ENCODE results near the gene MAML3. TPM values are rescaled to one million over a fixed set of nuclear protein-coding genes. Genes with fewer than 3 reads are reported as not detected.

Gene MAML3
- total RNA-seq, 1 experiment from 2014 or later, result 14.8 TPM

DNA sequence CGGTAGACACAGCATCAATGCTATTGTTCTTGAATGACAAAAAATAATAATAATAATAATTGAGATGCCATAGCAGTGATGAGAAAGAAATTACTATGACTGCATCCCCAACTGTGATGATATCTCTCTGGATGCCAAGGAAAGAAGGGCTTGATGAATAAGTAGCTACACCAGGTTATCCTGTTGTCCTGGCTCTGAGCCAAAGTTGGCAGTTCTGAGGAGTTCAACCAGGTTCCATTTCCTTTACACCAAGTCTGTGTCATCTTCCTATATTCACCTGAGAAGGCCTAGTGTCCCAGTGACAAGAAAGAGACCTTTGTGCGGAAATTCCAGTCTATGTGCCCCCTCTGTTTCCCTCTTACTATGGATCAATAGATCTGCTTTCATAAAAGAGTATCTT is 3.4 kb upstream of the MAML3 start:
- no peak for DNase-seq (ENCODE audit: extremely low read depth, low read depth)

GRCh38 chr4:140156529-140157171 is 2.7 kb upstream of the MAML3 start:
- no peak for DNase-seq (ENCODE audit: extremely low read depth, low read depth)

DNA sequence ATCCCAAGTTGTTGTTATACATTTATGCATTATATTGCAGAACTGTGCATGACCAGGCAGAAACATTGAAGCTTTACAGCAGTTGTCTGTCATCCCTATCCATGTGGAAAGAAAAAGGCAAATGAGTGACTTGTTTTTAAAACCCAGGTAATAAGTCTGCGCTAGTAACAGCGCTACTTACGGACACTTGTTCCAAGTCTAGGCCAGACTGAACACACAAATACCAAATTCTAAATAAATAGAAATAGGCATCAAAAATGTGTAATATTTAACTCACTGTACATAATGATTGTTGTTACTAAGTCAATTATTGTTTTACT is 548 bp upstream of the MAML3 start:
- no peak for DNase-seq (ENCODE audit: extremely low read depth, low read depth)

DNA sequence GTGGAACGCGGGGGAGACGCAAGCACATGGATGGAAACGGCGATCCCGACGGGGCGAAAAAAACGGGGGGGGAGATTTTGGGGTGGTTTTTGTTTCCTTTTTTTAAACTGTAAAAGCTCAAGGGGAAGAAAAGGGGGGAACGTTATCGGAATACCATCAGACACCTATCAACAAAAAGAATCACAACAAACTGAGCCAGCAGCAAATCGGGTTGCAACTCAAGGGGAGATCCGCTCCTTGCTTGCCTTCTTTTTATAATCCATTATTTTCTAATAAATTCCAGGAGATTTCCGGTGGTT is 616 bp downstream of the MAML3 start:
- DNase-seq (ENCODE audit: extremely low read depth, low read depth), result no peak

DNA sequence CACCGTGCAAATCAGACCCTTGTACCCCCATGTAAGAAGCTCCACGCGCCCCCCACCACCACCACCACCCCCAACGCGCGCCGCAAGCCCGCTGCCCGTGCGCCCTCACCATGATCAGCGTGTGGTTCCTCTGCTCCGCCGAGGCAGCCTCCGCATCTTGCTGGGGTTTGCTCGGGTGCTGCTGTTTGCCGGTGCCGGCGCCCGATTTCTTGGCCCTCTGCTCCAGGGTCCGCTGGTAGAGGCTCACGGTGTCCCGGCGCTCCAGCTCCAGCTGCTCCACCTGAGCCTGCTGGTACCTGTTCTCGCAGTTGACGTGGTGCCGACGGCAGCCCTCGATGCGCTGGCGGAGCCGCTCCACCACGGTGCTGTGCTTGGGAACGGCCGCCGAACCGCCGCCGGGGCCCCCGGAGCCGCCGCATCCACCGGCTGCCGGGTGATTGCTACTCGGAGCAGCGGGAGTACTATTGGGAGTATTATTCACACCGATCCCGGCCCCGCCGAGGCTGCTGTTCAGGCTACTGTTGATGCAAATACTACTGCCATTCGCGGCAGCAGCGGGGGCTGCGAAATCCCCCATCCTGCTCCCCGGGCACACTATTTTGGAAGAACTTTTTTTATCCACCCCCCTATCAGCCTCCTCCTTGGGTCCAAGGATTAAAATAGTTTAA is 1.1 kb downstream of the MAML3 start:
- no peak for DNase-seq (ENCODE audit: extremely low read depth, low read depth)

DNA sequence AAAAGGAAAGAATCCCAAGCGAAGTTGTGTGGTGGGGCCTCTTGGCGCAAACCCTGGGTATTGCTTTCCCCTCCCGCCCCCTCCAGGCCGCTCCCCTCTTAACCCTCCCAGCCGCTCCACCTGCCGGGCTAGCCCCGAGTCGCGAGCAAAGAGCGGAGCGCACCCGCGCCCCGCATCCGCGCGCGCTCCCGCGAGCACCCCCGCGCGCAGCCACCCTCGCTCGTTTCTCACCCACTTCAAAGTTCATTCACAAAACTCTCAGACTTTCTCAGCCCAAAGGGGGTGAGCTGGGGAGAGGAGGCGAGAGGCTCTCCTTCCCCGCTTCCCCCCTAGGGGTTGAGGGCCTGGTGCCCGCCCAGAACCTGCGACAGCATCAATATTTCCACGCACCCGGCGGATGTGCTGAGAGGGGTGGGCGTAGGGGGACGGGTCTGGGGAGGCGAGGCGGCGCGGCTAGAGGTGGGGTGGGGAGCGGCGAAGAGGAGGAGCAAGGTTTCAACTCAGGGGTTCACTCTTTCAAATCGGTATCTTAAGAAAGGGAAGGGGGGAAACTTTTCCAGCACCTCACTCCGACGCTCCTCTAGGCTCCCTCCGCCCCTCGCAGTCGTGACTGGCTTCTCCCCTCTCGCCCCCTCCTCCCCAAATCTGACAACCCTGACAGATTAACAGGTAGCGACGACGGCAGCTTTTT is 1.8 kb downstream of the MAML3 start:
- peak; percentile 66 for DNase-seq (ENCODE audit: extremely low read depth, low read depth)

DNA sequence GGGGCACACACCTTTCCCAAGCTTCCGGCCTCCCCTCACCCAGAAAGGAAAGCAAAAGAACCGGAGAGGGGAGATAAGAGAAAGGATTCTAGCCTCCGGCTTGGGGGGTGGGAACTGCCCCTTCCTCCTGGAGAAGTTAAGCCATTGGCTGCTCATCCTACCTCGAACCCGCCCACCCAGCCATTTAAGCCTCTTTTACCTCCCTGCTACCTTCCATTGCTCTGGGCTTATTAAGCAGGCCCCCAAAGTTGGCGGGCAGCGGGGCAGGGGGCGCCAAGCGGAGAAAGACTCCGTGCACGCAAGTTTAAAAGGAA is 2.3 kb downstream of the MAML3 start:
- peak; percentile 85 for DNase-seq (ENCODE audit: extremely low read depth, low read depth)

- peak; percentile 88 for DNase-seq (ENCODE audit: extremely low read depth, low read depth)
Measured at GRCh38 chr4:140150886-140151698, 2.9 kb downstream of the MAML3 start.

DNA sequence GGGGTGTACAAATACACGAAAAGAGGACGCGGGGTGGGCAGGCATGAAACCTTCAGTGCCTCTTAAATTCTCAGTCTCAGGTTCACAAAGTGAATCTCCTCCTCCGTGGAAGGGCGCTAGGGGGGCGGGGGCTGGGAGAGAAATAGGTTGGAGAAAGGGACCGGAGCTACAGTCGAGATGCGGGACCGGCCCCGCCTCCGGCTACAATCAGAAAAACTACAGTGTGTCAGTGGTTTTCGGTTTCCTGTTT is 3.4 kb downstream of the MAML3 start:
- no peak for DNase-seq (ENCODE audit: extremely low read depth, low read depth)

- DNase-seq (ENCODE audit: extremely low read depth, low read depth), result no peak
Measured at GRCh38 chr4:140149846-140150635, 3.9 kb downstream of the MAML3 start.

- DNase-seq (ENCODE audit: extremely low read depth, low read depth), result no peak
Measured at GRCh38 chr4:140144050-140144449, 9.9 kb downstream of the MAML3 start.

DNA sequence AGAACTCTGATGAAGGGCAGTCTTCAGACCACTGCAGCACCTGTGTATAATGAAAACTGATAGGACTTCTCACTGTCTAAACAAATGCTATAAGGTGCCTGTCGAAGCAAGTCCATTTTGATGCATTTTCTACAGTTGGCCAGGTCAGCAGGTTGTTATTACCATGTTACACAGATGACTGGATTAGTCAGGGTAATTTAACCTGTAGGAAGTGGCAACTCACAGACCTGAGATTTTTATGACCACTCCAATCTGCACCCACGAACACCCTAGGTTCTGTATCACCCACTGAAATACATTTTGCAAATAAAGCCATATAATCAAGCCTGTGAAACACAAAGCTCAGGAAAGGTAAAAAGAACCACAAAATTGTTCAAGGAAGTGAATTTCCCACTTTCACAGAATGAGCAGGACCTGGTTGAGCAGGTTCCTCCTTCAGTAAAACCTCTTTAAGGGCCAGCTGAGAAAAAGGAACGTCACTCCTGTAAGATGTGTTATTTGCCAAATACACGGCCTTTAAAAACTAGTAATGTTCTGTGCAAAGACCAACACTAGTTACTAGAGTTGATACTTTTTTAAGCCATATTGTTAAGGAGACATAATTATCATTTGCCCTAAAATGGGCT is 12.7 kb downstream of the MAML3 start:
- DNase-seq (ENCODE audit: extremely low read depth, low read depth), result no peak

DNA sequence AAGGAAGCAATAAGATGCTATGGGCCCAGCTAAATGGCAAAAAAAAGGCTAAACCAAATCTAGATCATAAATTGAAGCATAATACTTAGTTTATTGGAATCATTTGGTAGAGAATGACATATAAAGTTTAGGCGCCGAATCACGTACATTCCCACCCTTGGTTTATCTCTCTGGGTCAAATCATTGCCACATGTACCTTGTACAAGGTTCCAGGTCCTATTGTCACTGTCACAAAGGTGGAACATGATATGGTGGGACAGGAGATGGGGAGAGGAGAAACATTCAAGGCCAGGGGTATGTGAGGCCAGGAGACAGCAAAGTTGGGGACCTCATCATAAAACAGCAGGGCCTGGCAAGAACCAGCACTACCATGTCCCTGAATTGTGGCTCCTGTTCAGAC is 13.4 kb downstream of the MAML3 start:
- DNase-seq (ENCODE audit: extremely low read depth, low read depth), result no peak

DNA sequence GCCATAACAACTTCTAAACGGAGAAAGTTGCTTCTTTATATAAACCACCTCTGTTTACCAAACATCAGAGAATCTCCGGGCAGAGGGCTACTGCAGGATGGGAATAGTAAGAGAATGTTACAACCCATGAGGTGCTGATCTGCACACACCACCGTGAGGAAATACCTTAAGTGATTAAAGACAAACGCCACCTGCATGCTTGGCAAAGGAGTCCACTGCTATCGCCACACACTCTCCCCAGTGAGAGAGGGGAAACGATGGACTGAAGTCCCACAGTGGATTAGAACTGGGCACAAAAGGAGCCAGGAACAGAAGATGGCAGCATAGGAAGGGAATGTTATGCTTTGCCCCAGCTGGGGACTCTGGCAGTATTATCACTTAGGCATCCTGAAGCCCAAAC is 15.6 kb downstream of the MAML3 start:
- no peak for DNase-seq (ENCODE audit: extremely low read depth, low read depth)

DNA sequence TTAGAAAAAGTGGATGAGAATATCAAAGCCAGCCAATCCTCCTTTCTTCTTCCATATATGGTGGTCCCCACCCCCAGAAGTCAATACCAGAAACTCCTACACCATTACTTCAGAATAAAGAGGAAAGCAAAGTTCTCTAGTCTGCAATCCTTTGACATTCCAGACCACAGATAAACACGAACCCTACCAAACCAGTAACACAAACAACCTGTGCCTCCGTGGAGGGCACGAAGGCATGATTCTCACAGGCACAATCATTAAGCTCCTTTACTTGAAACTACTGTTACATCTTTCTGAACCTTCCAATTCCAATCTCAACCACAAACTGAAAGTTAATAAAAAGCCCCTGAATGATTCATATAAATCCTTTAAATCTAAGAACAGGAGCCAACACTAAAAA is 16.3 kb downstream of the MAML3 start:
- no peak for DNase-seq (ENCODE audit: extremely low read depth, low read depth)

DNA sequence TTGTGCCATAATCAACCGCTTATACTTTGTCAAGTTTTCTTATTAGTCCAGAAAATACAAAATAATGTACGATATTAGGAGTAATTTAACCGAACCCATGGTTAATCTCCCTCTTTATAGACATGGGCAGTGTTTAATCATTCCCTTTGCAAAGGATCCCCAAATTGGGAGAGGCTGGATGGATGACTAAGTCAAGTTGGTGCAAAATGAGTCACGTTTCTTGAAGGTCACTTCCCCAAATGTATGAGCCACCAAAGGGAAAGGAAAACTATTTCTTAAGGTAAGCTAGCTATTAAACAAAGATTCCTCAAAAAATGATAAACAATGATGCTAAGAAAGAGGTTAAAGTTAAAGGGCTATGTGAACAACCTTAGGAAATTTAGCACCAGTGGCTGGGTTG is 17.5 kb downstream of the MAML3 start:
- no peak for DNase-seq (ENCODE audit: extremely low read depth, low read depth)

GRCh38 chr4:140135529-140136088 is 18.4 kb downstream of the MAML3 start:
- no peak for DNase-seq (ENCODE audit: extremely low read depth, low read depth)

- DNase-seq (ENCODE audit: extremely low read depth, low read depth), result no peak
Measured at GRCh38 chr4:140134746-140135425, 19.1 kb downstream of the MAML3 start.

- DNase-seq (ENCODE audit: extremely low read depth, low read depth), result no peak
Measured at GRCh38 chr4:140133576-140133975, 20.4 kb downstream of the MAML3 start.

DNA sequence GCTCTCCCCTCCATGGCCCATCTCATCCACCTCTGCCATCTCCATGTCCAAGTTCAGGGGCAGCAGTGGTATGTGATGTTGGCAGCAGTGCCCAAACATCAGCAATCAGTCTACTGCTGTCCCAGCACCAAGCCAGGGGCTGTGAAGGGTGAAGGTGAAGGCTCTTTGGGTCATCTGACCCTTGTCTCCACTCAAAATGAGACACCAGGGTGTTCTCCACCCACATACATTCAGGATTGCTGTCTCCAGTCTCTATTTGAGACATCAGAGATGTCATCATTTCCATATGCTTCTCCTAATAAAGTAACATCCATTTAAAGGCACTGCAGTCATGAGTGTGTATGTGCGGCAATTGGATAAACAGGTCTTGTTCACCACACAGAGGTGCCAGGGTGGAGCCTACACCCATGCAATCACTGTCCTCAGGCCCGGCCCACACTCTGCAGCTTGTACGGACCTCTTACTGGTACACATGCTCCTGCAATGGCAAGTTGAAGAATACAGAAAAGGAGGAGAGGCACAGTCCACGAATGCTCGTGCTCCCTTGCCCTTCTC is 22.2 kb downstream of the MAML3 start:
- no peak for DNase-seq (ENCODE audit: extremely low read depth, low read depth)

All from NCI-H460 (cell line).